ENCODE data around the gene OR5H2. TPM values are rescaled to one million over a fixed set of nuclear protein-coding genes. Genes with fewer than 3 reads are reported as not detected.

Gene OR5H2
- polyA plus RNA-seq, 1 donor (not counting 4 experiments of a cell fraction or from before 2014, with no cell fraction given), result not detected

DNA sequence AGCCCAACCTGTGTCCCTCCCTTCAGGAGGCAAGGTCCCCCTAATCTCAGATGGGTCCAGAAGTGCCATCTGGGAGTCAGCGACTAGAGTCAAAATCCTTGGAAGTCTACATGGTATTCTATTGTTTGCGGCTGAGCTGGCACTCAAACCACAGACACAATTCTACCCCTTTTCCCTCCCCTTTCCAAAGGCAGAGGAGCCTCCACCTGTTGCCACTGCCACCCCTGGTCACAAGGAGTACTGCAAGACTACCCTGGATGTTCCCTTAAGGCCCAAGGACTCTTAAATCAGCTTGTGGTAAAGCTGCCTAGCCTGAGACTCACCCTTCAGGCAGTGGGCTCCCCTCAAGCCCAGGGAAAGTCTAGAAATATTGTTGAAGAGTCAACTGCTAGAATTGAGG lies 22.6 kb upstream of the OR5H2 start:
- H3K9ac ChIP-seq (ENCODE audit: control insufficient read depth, extremely low read depth, insufficient read depth, low read length), result no peak overlapping the region
- no peaks in the 10 kb centered on the region for H3K4me1 ChIP-seq (ENCODE audit: control insufficient read depth, extremely low read depth, insufficient read depth, low read length)
- no peaks in the 10 kb centered on the region for H3K9me3 ChIP-seq (ENCODE audit: control insufficient read depth, low read depth, low read length)
- FAIRE-seq (no peak), DNase-seq (ENCODE audit: low read depth, low spot score) (no peak)
- TF ChIP-seq CTCF (optimal IDR thresholded peaks at IDR 0.05 in 1 of 3, IDR thresholded peaks at IDR 0.05 in 1 of 3, conservative IDR thresholded peaks at IDR 0.05 in 1 of 3; ENCODE audit: extremely low read depth in 1 of 3, insufficient read depth in 2 of 3, low read length in 3 of 3) (peak; percentile 38 to 51 (median 40)), EZH2 (IDR thresholded peaks at IDR 0.05; ENCODE audit: low read length) (no peak)
- H3K79me2 ChIP-seq (ENCODE audit: control insufficient read depth, insufficient read depth, low read length), result no peaks in the 10 kb centered on the region
- no peak overlapping the region for H3K27ac ChIP-seq (ENCODE audit: control insufficient read depth, insufficient read depth, low read length)
- H3K9me1 ChIP-seq (ENCODE audit: control insufficient read depth, extremely low read depth, insufficient read depth, low read length), result no peaks in the 10 kb centered on the region
- no peaks in the 10 kb centered on the region for H4K20me1 ChIP-seq (ENCODE audit: control insufficient read depth, extremely low read depth, insufficient read depth, low read length)
- no peak overlapping the region for H3K4me2 ChIP-seq (ENCODE audit: control insufficient read depth, extremely low read depth, insufficient read depth, low read depth, low read length)
- no peaks in the 10 kb centered on the region for H3K27me3 ChIP-seq (ENCODE audit: control insufficient read depth, extremely low read depth, insufficient read depth, low read length)
- dilution Hi-C loops (cut with MboI; ENCODE audit: extremely low pct_ligation_motif_present, low sequenced_read_pairs), result no loop called here
- no peak overlapping the region for H3K4me3 ChIP-seq (ENCODE audit: control insufficient read depth in 2 of 3, extremely low read depth in 1 of 3, insufficient read depth in 2 of 3, low read depth in 1 of 3, low read length in 3 of 3)
- no peak overlapping the region for H2AFZ ChIP-seq (ENCODE audit: control insufficient read depth, low read length)
- H3K36me3 ChIP-seq (ENCODE audit: control insufficient read depth in 2 of 2, extremely low read depth in 1 of 2, insufficient read depth in 2 of 2, low read length in 2 of 2), result no peaks in the 10 kb centered on the region

DNA sequence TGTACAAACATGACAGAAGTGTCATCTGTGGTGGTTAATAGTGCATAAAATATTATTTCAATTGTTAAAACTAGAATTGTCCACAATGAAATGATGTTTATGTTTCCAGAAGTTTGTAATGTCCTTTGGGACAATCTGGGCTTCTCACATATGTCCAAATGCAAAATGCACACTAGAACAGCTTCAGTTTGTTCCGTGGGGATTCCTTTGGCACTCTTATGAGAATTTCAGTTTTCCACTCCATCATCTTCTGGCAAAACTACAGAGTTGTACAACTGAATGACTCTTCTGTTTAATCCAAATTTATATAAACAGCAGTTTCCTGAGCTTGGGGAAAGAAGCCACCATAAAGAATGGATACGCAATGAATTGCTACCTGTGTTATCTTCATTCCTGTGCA lies 20.3 kb upstream of the OR5H2 start:
- Histone ChIP-seq H3K9me1 (ENCODE audit: control insufficient read depth, extremely low read depth, insufficient read depth, low read length) (no peaks in the 10 kb centered on the region), H3K4me2 (ENCODE audit: control insufficient read depth, extremely low read depth, insufficient read depth, low read depth, low read length) (no peak overlapping the region), H3K36me3 (ENCODE audit: control insufficient read depth in 2 of 2, extremely low read depth in 1 of 2, insufficient read depth in 2 of 2, low read length in 2 of 2) (no peaks in the 10 kb centered on the region), H3K9me3 (ENCODE audit: control insufficient read depth, low read depth, low read length) (no peaks in the 10 kb centered on the region), H3K27me3 (ENCODE audit: control insufficient read depth, extremely low read depth, insufficient read depth, low read length) (no peaks in the 10 kb centered on the region), H3K4me3 (ENCODE audit: control insufficient read depth in 2 of 3, extremely low read depth in 1 of 3, insufficient read depth in 2 of 3, low read depth in 1 of 3, low read length in 3 of 3) (no peak overlapping the region), H3K4me1 (ENCODE audit: control insufficient read depth, extremely low read depth, insufficient read depth, low read length) (no peaks in the 10 kb centered on the region), H4K20me1 (ENCODE audit: control insufficient read depth, extremely low read depth, insufficient read depth, low read length) (no peaks in the 10 kb centered on the region), H3K27ac (ENCODE audit: control insufficient read depth, insufficient read depth, low read length) (no peak overlapping the region), H3K79me2 (ENCODE audit: control insufficient read depth, insufficient read depth, low read length) (no peaks in the 10 kb centered on the region), H2AFZ (ENCODE audit: control insufficient read depth, low read length) (no peak overlapping the region), H3K9ac (ENCODE audit: control insufficient read depth, extremely low read depth, insufficient read depth, low read length) (no peak overlapping the region)
- dilution Hi-C loops (cut with MboI; ENCODE audit: extremely low pct_ligation_motif_present, low sequenced_read_pairs), result no loop called here
- DNase-seq (ENCODE audit: low read depth, low spot score), result no peak
- no peak for TF ChIP-seq CTCF (optimal IDR thresholded peaks at IDR 0.05 in 1 of 3, IDR thresholded peaks at IDR 0.05 in 1 of 3, conservative IDR thresholded peaks at IDR 0.05 in 1 of 3; ENCODE audit: extremely low read depth in 1 of 3, insufficient read depth in 2 of 3, low read length in 3 of 3)
- TF ChIP-seq EZH2 (IDR thresholded peaks at IDR 0.05; ENCODE audit: low read length), result no peak
- no peak for FAIRE-seq
